Parietal lobe (tissue), 2 donors: Measurements from ENCODE around the gene PRKAG1. TPM values are rescaled to one million over a fixed set of nuclear protein-coding genes. Genes with fewer than 3 reads are reported as not detected.

Source experiments
- small RNA-seq: library from RNA; depleted of rRNA; stranded (forward); fragments of <200 nt; gene quantifications from one replicate; pipeline ENCODE3, GENCODE V24; 2014; ENCODE audit warnings: low replicate concordance
- total RNA-seq: library from RNA; depleted of rRNA; stranded (reverse); fragments of >200 nt; gene quantifications from one replicate; pipeline ENCODE4 v1.2.3, GENCODE V29; 2014

PRKAG1 gene
- total RNA-seq, result 26.3 TPM

GRCh38 chr12:49018261-49019119, at the start of gene PRKAG1:
PRKAG1 (minus strand) TSS chr12:49018776; CDS start chr12:49018740, 36 bp downstream.

GRCh38 chr12:49060237-49061156, 41.9 kb upstream of the PRKAG1 start, which contains the start of gene KMT2D:
KMT2D (minus strand) TSS chr12:49060794; CDS start chr12:49055324, 5,470 bp downstream.

DNA sequence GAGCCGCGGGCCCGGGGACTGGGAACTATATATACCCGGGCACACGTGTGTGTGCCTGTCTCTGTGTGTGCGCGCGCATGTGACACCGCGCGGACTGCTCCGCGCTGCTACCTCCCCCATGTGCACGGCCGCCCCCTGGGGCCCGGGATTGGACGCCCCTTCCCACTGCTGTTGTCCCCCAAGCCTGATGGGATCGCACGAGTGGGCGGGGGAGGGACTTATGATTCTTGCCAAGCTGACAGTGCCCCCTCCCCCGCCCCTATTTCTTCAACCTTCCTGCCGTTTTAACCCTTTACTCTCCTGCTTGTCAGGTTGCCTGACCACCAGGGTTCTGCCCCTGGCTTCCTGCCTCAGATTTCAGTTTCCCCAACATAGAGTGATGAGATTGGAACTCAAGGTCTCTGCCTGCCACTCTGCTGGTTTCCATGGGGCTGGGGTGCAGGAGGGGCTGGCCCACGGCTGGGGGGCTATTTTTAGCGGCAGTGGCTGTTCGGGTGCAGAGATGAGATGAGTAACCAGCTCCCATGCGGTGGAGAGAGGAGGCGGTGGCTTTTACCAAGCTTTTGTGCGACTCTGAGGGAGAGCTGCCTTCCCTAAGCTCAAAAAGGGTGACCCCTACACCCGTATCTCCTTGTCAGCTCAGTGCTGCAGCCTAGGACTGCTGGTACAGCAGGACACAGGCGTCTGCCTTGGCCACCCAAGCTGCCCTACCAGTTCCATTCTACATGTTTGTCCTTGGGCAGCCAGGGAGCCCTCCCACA, 19.0 kb downstream of the PRKAG1 start, which contains the start of gene DDN:
Gene DDN, minus strand, starts transcription at position 5 of the 761 bp plus-strand sequence. CDS start 88 bp downstream, outside the sequence.

GRCh38 chr12:48978291-48978740, 40.3 kb downstream of the PRKAG1 start, which contains the start of gene WNT1:
WNT1 (plus strand) TSS chr12:48978322; CDS start chr12:48978651, 329 bp downstream.

GRCh38 chr12:48957141-48958048, 61.2 kb downstream of the PRKAG1 start, which contains the start of gene ARF3:
ARF3 (minus strand) TSS chr12:48957487; CDS start chr12:48941095, 16,392 bp downstream.

Small RNA genes within 50 kb of the gene (small RNA-seq; reads per million reads assigned to genes)
- not detected for gene RNU6-940P

Other genes with a start within 250 kb of the PRKAG1 start
- 70.1 TPM for gene ADCY6, start 229.7 kb downstream of the PRKAG1 start, total RNA-seq
- 67.6 TPM for gene CACNB3, start 200.3 kb downstream of the PRKAG1 start, total RNA-seq
- gene DDX23, start 166.6 kb downstream of the PRKAG1 start, total RNA-seq, result 94.2 TPM
- gene RND1, start 152.9 kb downstream of the PRKAG1 start, total RNA-seq, result 29.1 TPM
- 12.2 TPM for gene FKBP11, start 93.3 kb downstream of the PRKAG1 start, total RNA-seq
- 71.4 TPM for gene ARF3, start 61.3 kb downstream of the PRKAG1 start, total RNA-seq
- gene WNT10B, start 47.0 kb downstream of the PRKAG1 start, total RNA-seq, result 3.4 TPM
- not detected for gene WNT1, start 40.5 kb downstream of the PRKAG1 start, total RNA-seq
- gene DDN, start 19.4 kb downstream of the PRKAG1 start, total RNA-seq, result 5.3 TPM
- gene KMT2D, start 42.0 kb upstream of the PRKAG1 start, total RNA-seq, result 57.6 TPM
- 0.63 TPM for gene RHEBL1, start 51.2 kb upstream of the PRKAG1 start, total RNA-seq
- gene DHH, start 76.0 kb upstream of the PRKAG1 start, total RNA-seq, result 0.31 TPM
- 154 TPM for gene LMBR1L, start 92.1 kb upstream of the PRKAG1 start, total RNA-seq
- gene TUBA1B, start 112.6 kb upstream of the PRKAG1 start, total RNA-seq, result 1,288 TPM
- gene TUBA1A, start 170.3 kb upstream of the PRKAG1 start, total RNA-seq, result 9,192 TPM
- gene TUBA1C, start 246.3 kb upstream of the PRKAG1 start, total RNA-seq, result 35.7 TPM